HG02884 (cell line): ENCODE results near the gene HSPD1.

Experiments used
- ATAC-seq: cut with Tn5 transposase; IDR thresholded peaks from one replicate; pipeline ENCODE4 v1.9.1; 2021; ENCODE audit warnings: mild to moderate bottlenecking, moderate library complexity; ENCODE audit not compliant: unreplicated experiment

HSPD1 gene

DNA sequence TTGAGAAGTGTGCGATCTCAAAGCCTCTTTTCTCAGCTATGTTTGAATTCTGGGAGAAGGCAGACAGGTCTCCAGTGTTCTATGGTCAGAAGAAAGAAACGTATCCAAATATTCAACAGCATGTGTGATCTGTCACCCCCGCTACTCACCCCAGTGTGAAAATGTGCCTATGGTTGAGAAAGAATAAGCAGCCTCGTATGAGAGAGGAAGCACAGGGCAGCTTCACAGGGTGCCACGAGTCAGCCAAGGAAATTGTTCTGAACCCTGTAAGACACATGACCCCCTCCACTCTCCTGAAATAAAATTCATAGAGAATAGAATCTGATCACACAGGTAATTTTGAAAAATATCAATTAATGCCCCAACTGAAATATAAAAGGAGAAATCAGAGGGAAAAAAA lies 56.8 kb downstream of the HSPD1 start:
- no peak for ATAC-seq

DNA sequence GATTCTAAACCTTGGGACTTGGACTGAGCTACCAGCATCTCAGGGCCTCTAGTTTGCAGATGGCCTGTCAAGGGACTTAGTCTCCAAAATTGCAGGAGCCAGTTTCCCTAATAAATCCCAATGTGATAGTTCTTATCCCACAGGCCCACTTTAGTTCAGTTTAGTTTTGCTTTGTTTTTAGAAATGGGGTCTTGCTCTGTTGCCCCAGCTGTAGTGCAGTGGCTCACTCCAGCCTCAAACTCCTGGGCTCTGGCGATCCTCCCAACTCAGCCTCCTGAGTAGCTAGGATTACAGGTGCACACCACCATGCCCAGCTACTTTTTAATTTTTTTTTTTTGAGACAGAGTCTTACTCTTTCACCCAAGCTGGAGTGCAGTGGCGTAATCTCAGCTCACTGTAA lies 62.3 kb downstream of the HSPD1 start:
- no peak for ATAC-seq
